Heart left ventricle (tissue), 13 donors: ENCODE results near the gene C17orf107.

Experiments used
- CTCF ChIP-seq, 12 donors: fragments of 200-600 bp; sonication (generic) in 4 of 12; IDR thresholded peaks; one replicate each; pipeline versions ENCODE4 v1.5.0 to v1.8.0; 2018 to 2022; ENCODE audit warnings: antibody characterized with exemption in 12 of 12, mild to moderate bottlenecking in 5 of 12
- POLR2A ChIP-seq, 2 donors: fragments of 450-650 bp; IDR thresholded peaks; one replicate each; pipeline ENCODE4 v1.6.1; 2017; ENCODE audit warnings: antibody characterized with exemption in 2 of 2, mild to moderate bottlenecking in 2 of 2, moderate library complexity in 2 of 2
- donor health status: ischemic (EF 13 %, LVEDD 7.1; RV severe dilation, severe dysfunction).
- donor health status: DM: no; HTN: yes; CAD: no.
- donor health status: DM: no; HTN: no; CAD: no.
- donor health status: ischemic (EF 25% LVEDD 6.9; RV normal size, moderate dysfunction).
- donor health status: ischemic (EF 25% LVEDD 5.7; RV mildly dilated, moderate dysfunction).
- donor health status: ischemic (EF 35%, LVEDD 5.7; RV mildly dilated, moderate dysfunction).
- donor health status: nonischemic (EF 11% LVEDD 7.7; RV severe dilation, severe dysfunction).
- donor health status: DM: yes; HTN: yes; CAD: no.
- donor health status: PGD.
- donor health status: ischemic (EF 29% LVEDD 5.4; RV normal size, mild dysfunction).
- donor health status: nonischemic (EF 23%, LVEDD 6.1; RV moderate dilation, normal function).

GRCh38 chr17:4901648-4902344 is 2.5 kb downstream of the C17orf107 start:
- TF ChIP-seq CTCF (IDR thresholded peaks at IDR 0.05): no peak
- no peak for TF ChIP-seq POLR2A (IDR thresholded peaks at IDR 0.05)
